Measurements from ENCODE around the gene MRPS27. TPM values are rescaled to one million over a fixed set of nuclear protein-coding genes. Genes with fewer than 3 reads are reported as not detected.

Gene MRPS27
- total and polyA plus RNA-seq, 2 of the 4 experiments (the other 2 are of a cell fraction), result 46.9 to 90.5 TPM

DNA sequence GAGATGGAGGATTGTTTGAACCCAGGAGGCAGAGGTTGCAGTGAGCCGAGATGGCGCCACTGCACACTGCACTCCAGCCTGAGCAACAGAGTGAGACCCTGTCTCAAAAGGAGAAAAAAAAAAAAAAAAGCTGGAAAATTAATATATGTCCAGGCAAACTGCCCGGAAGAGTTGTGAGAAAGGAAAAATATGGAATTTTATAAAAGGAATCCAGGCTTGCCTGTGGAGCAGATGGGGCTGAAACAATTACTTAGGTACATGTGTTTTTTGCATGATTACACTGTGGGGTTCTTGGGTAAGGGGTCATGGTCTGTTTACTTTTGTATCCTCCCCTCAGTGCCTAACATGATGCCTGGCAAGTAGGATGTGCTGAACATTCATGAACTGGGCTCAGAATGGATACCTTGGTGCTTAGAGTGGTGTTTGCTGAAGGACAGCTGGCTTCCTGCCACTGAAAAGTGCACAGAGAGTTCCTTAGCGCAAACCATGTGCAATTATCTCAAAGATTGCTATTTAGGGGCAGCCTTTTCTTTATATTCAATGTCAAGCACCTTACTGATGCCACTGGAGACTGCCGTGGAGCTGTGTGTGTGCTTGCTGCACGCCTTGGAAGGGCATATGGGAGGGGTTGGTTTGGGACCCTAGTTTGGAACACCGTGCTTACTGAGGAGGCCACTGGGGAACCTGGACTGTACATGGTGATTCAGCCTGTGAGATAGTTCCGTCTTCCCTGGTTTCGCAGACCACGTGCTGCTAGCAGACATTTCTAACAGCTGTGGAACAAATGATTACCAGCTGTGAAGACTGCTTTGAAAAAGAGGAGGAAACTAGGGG, 134.3 kb downstream of the MRPS27 start:
- no TSS peak for BruUV-seq (replicated peaks)
- ATAC-seq (ENCODE audit: low read depth), result no peak

More for the DNA sequence above, 134.3 kb downstream of the MRPS27 start:
- Histone ChIP-seq H3K18ac (ENCODE audit: low read depth, low read length) (no peak overlapping the region), H3K4me3 (ENCODE audit: insufficient read depth, low read depth, low read length) (no peak overlapping the region), H4K20me1 (ENCODE audit: insufficient read depth, low read length) (0 out of 2 replicates have a peak, but pooled peaks cover 4% of the 10 kb centered on the region), H3K27ac (ENCODE audit: insufficient read depth, low read length) (no peak overlapping the region), H3K4me1 (ENCODE audit: control insufficient read depth, insufficient read depth, low read length) (peaks cover 6% of the 10 kb centered on the region; the same call in 1 of the 2 replicates), H3K79me1 (ENCODE audit: low read depth in 1 of 2, low read length in 2 of 2) (peaks cover 52 to 91% of the 10 kb centered on the region in 2 experiments), H2BK5ac (ENCODE audit: low read depth, low read length, poor library complexity, severe bottlenecking) (no peak overlapping the region), H3K9me3 (ENCODE audit: control insufficient read depth, insufficient read depth, low read length) (no peaks in the 10 kb centered on the region), H2AFZ (replicated peaks; ENCODE audit: low read length, poor library complexity) (no peak overlapping the region), H3K9me1 (ENCODE audit: insufficient read depth, low read length) (peaks cover 31% of the 10 kb centered on the region), H4K5ac (ENCODE audit: low read depth, low read length) (no peak overlapping the region), H2BK20ac (ENCODE audit: low read depth, low read length) (no peak overlapping the region), H3K56ac (ENCODE audit: extremely low read depth, insufficient read depth, low read length) (no peak overlapping the region), H3K4me2 (ENCODE audit: low read depth, low read length) (no peak overlapping the region), H3K14ac (replicated peaks; ENCODE audit: low read depth, low read length) (no peak overlapping the region), H3K36me3 (ENCODE audit: control insufficient read depth, insufficient read depth, low read length) (peaks cover 44% of the 10 kb centered on the region), H2BK15ac (ENCODE audit: low read depth, low read length) (no peak overlapping the region), H3K27me3 (ENCODE audit: control insufficient read depth, insufficient read depth, low read length) (no peaks in the 10 kb centered on the region), H2BK120ac (ENCODE audit: low read depth, low read length) (no peak overlapping the region), H2AK9ac (replicated peaks; ENCODE audit: low read depth, low read length, poor library complexity) (no peak overlapping the region), H4K91ac (ENCODE audit: insufficient read depth, low read depth, low read length) (no peak overlapping the region), H3K23ac (ENCODE audit: low read depth, low read length) (no peak overlapping the region), H4K8ac (ENCODE audit: low read depth in 2 of 2, low read length in 2 of 2) (no peak overlapping the region; a peak in 1 of 4 replicates), H3K4ac (ENCODE audit: low read depth, low read length) (no peak overlapping the region), H2AK5ac (ENCODE audit: low read depth, low read length) (no peak overlapping the region), H3K9ac (ENCODE audit: low read depth, low read length) (no peak overlapping the region)
- intact Hi-C loops (cut with micrococcal nuclease), result no loop called here
- WGBS, 2 experiments (ENCODE audit: extremely low coverage in 2 of 2, insufficient read length in 1 of 2), result 79% methylated on average over 3 of the region's 10 CpGs; no CpG with 5 or more reads in 1 of the 2 experiments
- in situ Hi-C loops (cut with MboI; ENCODE audit: low sequenced_read_pairs), result no loop called here
- TF ChIP-seq MAZ (IDR thresholded peaks at IDR 0.05; ENCODE audit: borderline replicate concordance, low read depth, low read length) (no peak), FOS (IDR thresholded peaks at IDR 0.05; ENCODE audit: low read depth, low read length) (no peak), CEBPB (IDR thresholded peaks at IDR 0.05; ENCODE audit: low read depth, low read length) (no peak), POLR2A (IDR thresholded peaks at IDR 0.05; ENCODE audit: low read depth, low read length) (no peak), RFX5 (IDR thresholded peaks at IDR 0.05; ENCODE audit: low read depth, low read length) (no peak), NFE2L2 (IDR thresholded peaks at IDR 0.05; ENCODE audit: low read depth, low read length) (no peak), MAFK (IDR thresholded peaks at IDR 0.05; ENCODE audit: low read depth, low read length) (no peak), RAD21 (IDR thresholded peaks at IDR 0.05; ENCODE audit: low read length) (no peak), RCOR1 (IDR thresholded peaks at IDR 0.05; ENCODE audit: insufficient replicate concordance, low read length) (no peak), SMC3 (IDR thresholded peaks at IDR 0.05; ENCODE audit: low read depth, low read length) (no peak), MXI1 (IDR thresholded peaks at IDR 0.05; ENCODE audit: borderline replicate concordance, low read depth, low read length) (no peak), CHD1 (IDR thresholded peaks at IDR 0.05; ENCODE audit: low read depth, low read length) (no peak)
- TF ChIP-seq, protein P1, sequence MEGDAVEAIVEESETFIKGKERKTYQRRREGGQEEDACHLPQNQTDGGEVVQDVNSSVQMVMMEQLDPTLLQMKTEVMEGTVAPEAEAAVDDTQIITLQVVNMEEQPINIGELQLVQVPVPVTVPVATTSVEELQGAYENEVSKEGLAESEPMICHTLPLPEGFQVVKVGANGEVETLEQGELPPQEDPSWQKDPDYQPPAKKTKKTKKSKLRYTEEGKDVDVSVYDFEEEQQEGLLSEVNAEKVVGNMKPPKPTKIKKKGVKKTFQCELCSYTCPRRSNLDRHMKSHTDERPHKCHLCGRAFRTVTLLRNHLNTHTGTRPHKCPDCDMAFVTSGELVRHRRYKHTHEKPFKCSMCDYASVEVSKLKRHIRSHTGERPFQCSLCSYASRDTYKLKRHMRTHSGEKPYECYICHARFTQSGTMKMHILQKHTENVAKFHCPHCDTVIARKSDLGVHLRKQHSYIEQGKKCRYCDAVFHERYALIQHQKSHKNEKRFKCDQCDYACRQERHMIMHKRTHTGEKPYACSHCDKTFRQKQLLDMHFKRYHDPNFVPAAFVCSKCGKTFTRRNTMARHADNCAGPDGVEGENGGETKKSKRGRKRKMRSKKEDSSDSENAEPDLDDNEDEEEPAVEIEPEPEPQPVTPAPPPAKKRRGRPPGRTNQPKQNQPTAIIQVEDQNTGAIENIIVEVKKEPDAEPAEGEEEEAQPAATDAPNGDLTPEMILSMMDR (conservative IDR thresholded peaks at IDR 0.05; ENCODE audit: low read depth, low read length), result no peak
- TF ChIP-seq, protein P2, sequence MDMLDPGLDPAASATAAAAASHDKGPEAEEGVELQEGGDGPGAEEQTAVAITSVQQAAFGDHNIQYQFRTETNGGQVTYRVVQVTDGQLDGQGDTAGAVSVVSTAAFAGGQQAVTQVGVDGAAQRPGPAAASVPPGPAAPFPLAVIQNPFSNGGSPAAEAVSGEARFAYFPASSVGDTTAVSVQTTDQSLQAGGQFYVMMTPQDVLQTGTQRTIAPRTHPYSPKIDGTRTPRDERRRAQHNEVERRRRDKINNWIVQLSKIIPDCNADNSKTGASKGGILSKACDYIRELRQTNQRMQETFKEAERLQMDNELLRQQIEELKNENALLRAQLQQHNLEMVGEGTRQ (IDR thresholded peaks at IDR 0.05; ENCODE audit: low read depth, low read length), result no peak
- TF ChIP-seq, protein P3, sequence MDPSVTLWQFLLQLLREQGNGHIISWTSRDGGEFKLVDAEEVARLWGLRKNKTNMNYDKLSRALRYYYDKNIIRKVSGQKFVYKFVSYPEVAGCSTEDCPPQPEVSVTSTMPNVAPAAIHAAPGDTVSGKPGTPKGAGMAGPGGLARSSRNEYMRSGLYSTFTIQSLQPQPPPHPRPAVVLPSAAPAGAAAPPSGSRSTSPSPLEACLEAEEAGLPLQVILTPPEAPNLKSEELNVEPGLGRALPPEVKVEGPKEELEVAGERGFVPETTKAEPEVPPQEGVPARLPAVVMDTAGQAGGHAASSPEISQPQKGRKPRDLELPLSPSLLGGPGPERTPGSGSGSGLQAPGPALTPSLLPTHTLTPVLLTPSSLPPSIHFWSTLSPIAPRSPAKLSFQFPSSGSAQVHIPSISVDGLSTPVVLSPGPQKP (IDR thresholded peaks at IDR 0.05; ENCODE audit: borderline replicate concordance, low read depth, low read length), result no peak
- CTCF ChIA-PET, result interaction anchor here (0.6 to 1.0 kb wide), 3 partner anchors 8 to 102 kb away, joined by 3 read pairs; no protein-coding TSS in a partner anchor
- dilution Hi-C loops (cut with HindIII; ENCODE audit: low sequenced_read_pairs, unreplicated experiment), result no loop called here
- POLR2A ChIA-PET (ENCODE audit: unreplicated experiment), result no interaction called here
- DNase-seq, result no peak
